K562 (cell line): ENCODE data around the gene KRTAP10-6. TPM values are rescaled to one million over a fixed set of nuclear protein-coding genes. Genes with fewer than 3 reads are reported as not detected.

Experiments
- ATAC-seq: fragments of 200-7000 bp; cut with Tn5 transposase; 3 replicates; pipeline ENCODE4 v1.9.1; 2020; ENCODE audit warnings: moderate library complexity
- BruUV-seq: library from RNA; stranded (reverse); fragments of 400-500 nt; replicated peaks from 2 replicates; lab custom pipeline; 2021; lab: Mats Ljungman, UMichigan
- CTCF ChIA-PET: fragments of 300-600 bp; formaldehyde crosslinking; extraction: SDS; loops from one replicate; lab custom pipeline; 2021; ENCODE audit warnings: low intra/inter-chr PET ratio; lab: Yijun Ruan, JAX
- POLR2A ChIA-PET: fragments of 300-600, 350-650 bp; sonication (Branson Sonifier 250); formaldehyde crosslinking; extraction: SDS; loops from one replicate; lab custom pipeline; 2021; ENCODE audit warnings: antibody characterized with exemption, inconsistent platforms; lab: Yijun Ruan, JAX
- DNase-seq, 4 experiments: peaks; one replicate each; pipeline versions ENCODE4 v3.0.0 to v3.0.0-alpha.2; 2011 to 2018; ENCODE audit warnings: low spot score in 3 of 4, mixed read lengths in 3 of 4; ENCODE audit errors: extremely low read depth in 1 of 4
- FAIRE-seq: peaks from 2 replicates; lab custom pipeline; 2011; peaks lifted over from hg19 to GRCh38; lab: Jason Lieb, UNC
- H2AFZ ChIP-seq: 2 replicates; pipeline ENCODE4 v1.6.0; 2011; ENCODE audit warnings: low read depth, low read length, control low read depth, inconsistent platforms
- H3K27ac ChIP-seq: fragments of 200-600 bp; 3 replicates; pipeline ENCODE4 v1.8.0; 2011; ENCODE audit warnings: low read depth, mild to moderate bottlenecking, control low read depth, inconsistent platforms, low read length, moderate library complexity, mixed read lengths; ENCODE audit errors: extremely low read depth
- H3K27me3 ChIP-seq, 2 experiments: fragments of 300-600 bp in 1 of 2; 2 replicates in 1 of 2; 3 replicates in 1 of 2; pipeline versions ENCODE4 v1.6.0 to v1.8.0; 2011; ENCODE audit warnings: inconsistent platforms in 2 of 2, low read length in 2 of 2, mild to moderate bottlenecking in 1 of 2, mixed read lengths in 1 of 2, moderate library complexity in 1 of 2; ENCODE audit not compliant: control insufficient read depth in 2 of 2, insufficient read depth in 2 of 2
- H3K36me3 ChIP-seq: fragments of 300-600 bp; 3 replicates; pipeline ENCODE4 v1.8.0; 2011; ENCODE audit warnings: mild to moderate bottlenecking, low read length, inconsistent platforms; ENCODE audit not compliant: control insufficient read depth, insufficient read depth
- H3K4me1 ChIP-seq, 2 experiments: fragments of 200-600 bp in 1 of 2; replicated peaks in 1 of 2; 2 replicates in 1 of 2; 3 replicates in 1 of 2; pipeline versions ENCODE4 v1.5.1 to v1.8.0; 2011; ENCODE audit warnings: inconsistent platforms in 2 of 2, low read length in 2 of 2, mild to moderate bottlenecking in 1 of 2, mixed read lengths in 1 of 2, moderate library complexity in 1 of 2; ENCODE audit not compliant: control insufficient read depth in 2 of 2, insufficient read depth in 2 of 2
- H3K4me2 ChIP-seq: 2 replicates; pipeline ENCODE4 v1.6.1; 2011; ENCODE audit warnings: low read length, control low read depth, inconsistent platforms, mixed read lengths; ENCODE audit not compliant: insufficient read depth
- H3K4me3 ChIP-seq: fragments of 200-600 bp; sonication (generic), shearing (Covaris generic); 2 replicates; pipeline ENCODE4 v1.5.1; 2016; ENCODE audit warnings: control low read depth, inconsistent platforms
- H3K79me2 ChIP-seq: fragments of 200-600 bp; 3 replicates; pipeline ENCODE4 v1.8.0; 2011; ENCODE audit warnings: low read length, inconsistent platforms; ENCODE audit not compliant: control insufficient read depth, insufficient read depth
- H3K9ac ChIP-seq, 2 experiments: 2 replicates each; pipeline versions ENCODE4 v1.6.0 to v1.6.1; 2011; ENCODE audit warnings: low read depth in 2 of 2, low read length in 2 of 2, control low read depth in 1 of 2, inconsistent platforms in 1 of 2, mild to moderate bottlenecking in 1 of 2, mixed read lengths in 1 of 2; ENCODE audit not compliant: insufficient read depth in 1 of 2
- H3K9me1 ChIP-seq: one replicate; pipeline ENCODE4 v1.6.0; 2011; ENCODE audit warnings: inconsistent platforms, mild to moderate bottlenecking, low read length, moderate library complexity; ENCODE audit not compliant: control insufficient read depth, insufficient read depth
- H3K9me3 ChIP-seq: replicated peaks from 2 replicates; pipeline ENCODE4 v1.5.1; 2011; ENCODE audit warnings: low read depth, low read length, inconsistent platforms; ENCODE audit not compliant: control insufficient read depth, insufficient read depth
- H4K20me1 ChIP-seq: replicated peaks from 2 replicates; pipeline ENCODE4 v1.6.1; 2011; ENCODE audit warnings: low read length, inconsistent platforms, mixed read lengths; ENCODE audit not compliant: control insufficient read depth, insufficient read depth
- CHCHD3 ChIP-seq: fragments of 250-450 bp; sonication (Bioruptor Pico); IDR thresholded peaks from 2 replicates; pipeline ENCODE4 v2.1.2; 2022; ENCODE audit warnings: mild to moderate bottlenecking
- ETV1 ChIP-seq: fragments of 450-650 bp; conservative IDR thresholded peaks from 2 replicates; pipeline ENCODE4 v1.6.1; 2016; ENCODE audit warnings: missing genetic modification characterization, control low read depth, low read depth, missing compliant biosample characterization
- MEF2A ChIP-seq: IDR thresholded peaks from 2 replicates; pipeline ENCODE4 v1.6.1; 2011; ENCODE audit warnings: low read depth, mild to moderate bottlenecking, low read length, moderate library complexity; ENCODE audit not compliant: control insufficient read depth
- RBM25 ChIP-seq: fragments of 200-400 bp; formaldehyde crosslinking; IDR thresholded peaks from 2 replicates; pipeline ENCODE4 v1.6.1; 2018; ENCODE audit warnings: low read length, low read depth, moderate library complexity; ENCODE audit not compliant: severe bottlenecking
- ZNF146 ChIP-seq: IDR thresholded peaks from one replicate; pipeline ENCODE4 v1.6.1; 2018; ENCODE audit warnings: missing compliant biosample characterization; ENCODE audit not compliant: unreplicated experiment
- ZNF695 ChIP-seq: fragments of 450-650 bp; formaldehyde crosslinking; IDR thresholded peaks from 2 replicates; pipeline ENCODE4 v1.4.0; 2020; ENCODE audit warnings: mild to moderate bottlenecking, moderate library complexity
- WGBS: fragments of 100-300 bp; shearing (Covaris generic); methylation state at CpG from one replicate; pipeline ENCODE4 v1.1.6; 2016; ENCODE audit warnings: low coverage, mixed read lengths; ENCODE audit not compliant: insufficient coverage; ENCODE audit errors: missing lambda C conversion rate; 5-methylcytosine and 5-hydroxymethylcytosine counted together
- in situ Hi-C: fragments of 300-500 bp; cut with MboI; formaldehyde crosslinking; loops from 4 replicates; pipeline ENCODE4 v1.15.0; 2018; ENCODE audit warnings: inconsistent platforms, mixed read lengths
- intact Hi-C: fragments of 100-400 bp; cut with micrococcal nuclease; formaldehyde crosslinking; loops from 2 replicates; pipeline ENCODE4 v1.14.2; 2022
- polyA plus RNA-seq, 8 experiments: library from polyadenylated mRNA; depleted of rRNA in 4 of 8; stranded (reverse) in 5 of 8; unstranded in 3 of 8; fragments of >200 nt; fragmentation: Nextera tagmentation in 2 of 8; fragmentation: Illumina TruSeq in 1 of 8; extraction: Ambion mirVana in 2 of 8; extraction: Trizol in 1 of 8; gene quantifications; 2 replicates each; pipeline versions ENCODE4 v1.2.1 to v1.2.3, GENCODE V29; 2011 to 2014; ENCODE audit warnings: inconsistent platforms in 1 of 8, missing spikeins in 1 of 8
- total RNA-seq, 7 experiments: library from RNA; depleted of rRNA in 6 of 7; stranded (reverse); fragments of >200 nt in 6 of 7; fragmentation: Illumina TruSeq in 2 of 7; extraction: Trizol in 2 of 7; gene quantifications; 2 replicates each; pipeline versions ENCODE4 v1.2.1 to v1.2.3, GENCODE V29; 2011 to 2021; ENCODE audit warnings: low replicate concordance in 1 of 7

Gene KRTAP10-6
- total and polyA plus RNA-seq, 9 of the 15 experiments (the other 6 are each of a cell fraction or from before 2014, with no cell fraction given), result not detected

DNA sequence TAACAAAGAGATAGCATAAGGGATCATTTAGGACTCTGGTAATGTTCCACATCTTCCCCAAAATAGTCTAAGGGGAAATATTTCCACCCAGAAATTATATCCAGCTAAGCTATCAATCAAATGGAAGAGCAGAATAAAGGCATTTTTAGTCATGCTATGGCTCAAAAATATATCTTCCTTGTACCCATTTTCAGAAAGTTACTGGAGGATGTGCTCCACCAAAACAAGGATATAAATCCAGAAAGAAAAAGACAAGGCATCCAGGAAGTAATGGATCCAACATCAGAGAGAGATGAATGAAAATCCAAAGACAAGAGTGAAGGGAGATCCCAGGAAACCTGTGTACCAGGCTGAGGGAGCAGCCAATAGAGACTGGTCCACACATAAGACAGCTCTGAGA, 16.9 kb upstream of the KRTAP10-6 start (continued):
- no peak for TF ChIP-seq ZNF695
- TF ChIP-seq MEF2A, result no peak
- no peak for TF ChIP-seq CHCHD3

GRCh38 chr21:44606495-44606894, 14.2 kb upstream of the KRTAP10-6 start:
- Histone ChIP-seq H3K36me3 (no peaks in the 10 kb centered on the region), H3K4me3 (no peak overlapping the region), H3K9me1 (no peaks in the 10 kb centered on the region), H4K20me1 (no peaks in the 10 kb centered on the region), H2AFZ (no peak overlapping the region), H3K9ac (no peak overlapping the region), H3K79me2 (no peaks in the 10 kb centered on the region), H3K9me3 (no peaks in the 10 kb centered on the region; the same call in none of the 2 replicates), H3K4me2 (no peak overlapping the region), H3K27ac (no peak overlapping the region), H3K27me3 (peaks cover 4 to 19% of the 10 kb centered on the region in 2 experiments; a peak in 3 of 5 replicates), H3K4me1 (peaks cover 0 to 10% of the 10 kb centered on the region in 2 experiments; a peak in 1 of 5 replicates)
- no TSS peak for BruUV-seq
- 3% methylated on average over 4 of the region's 4 CpGs for WGBS
- ChIA-PET CTCF (no interaction called here), POLR2A (no interaction called here)
- in situ Hi-C loops (no loop called here), intact Hi-C loops (no loop called here)
- peak; percentile 29 for FAIRE-seq
- DNase-seq, result no peak
- TF ChIP-seq RBM25 (peak; percentile 16), ZNF146 (CRISPR knock-in tag) (peak; percentile 36), ETV1 (no peak)
- ATAC-seq, result no peak
